Endothelial cell of hepatic sinusoid (primary cell): ENCODE results near the gene GRHPR.
"Not testable (repeated sequence)": the region's sequence is repeated elsewhere in the genome, so short reads cannot be mapped to it uniquely, and the experiment has no call there.

ENCODE experiments used
- in situ Hi-C: cut with HindIII; loops from 2 replicates; pipeline ENCODE4 v1.10.0; 2017; ENCODE audit warnings: low sequenced_read_pairs

The GRHPR gene

DNA sequence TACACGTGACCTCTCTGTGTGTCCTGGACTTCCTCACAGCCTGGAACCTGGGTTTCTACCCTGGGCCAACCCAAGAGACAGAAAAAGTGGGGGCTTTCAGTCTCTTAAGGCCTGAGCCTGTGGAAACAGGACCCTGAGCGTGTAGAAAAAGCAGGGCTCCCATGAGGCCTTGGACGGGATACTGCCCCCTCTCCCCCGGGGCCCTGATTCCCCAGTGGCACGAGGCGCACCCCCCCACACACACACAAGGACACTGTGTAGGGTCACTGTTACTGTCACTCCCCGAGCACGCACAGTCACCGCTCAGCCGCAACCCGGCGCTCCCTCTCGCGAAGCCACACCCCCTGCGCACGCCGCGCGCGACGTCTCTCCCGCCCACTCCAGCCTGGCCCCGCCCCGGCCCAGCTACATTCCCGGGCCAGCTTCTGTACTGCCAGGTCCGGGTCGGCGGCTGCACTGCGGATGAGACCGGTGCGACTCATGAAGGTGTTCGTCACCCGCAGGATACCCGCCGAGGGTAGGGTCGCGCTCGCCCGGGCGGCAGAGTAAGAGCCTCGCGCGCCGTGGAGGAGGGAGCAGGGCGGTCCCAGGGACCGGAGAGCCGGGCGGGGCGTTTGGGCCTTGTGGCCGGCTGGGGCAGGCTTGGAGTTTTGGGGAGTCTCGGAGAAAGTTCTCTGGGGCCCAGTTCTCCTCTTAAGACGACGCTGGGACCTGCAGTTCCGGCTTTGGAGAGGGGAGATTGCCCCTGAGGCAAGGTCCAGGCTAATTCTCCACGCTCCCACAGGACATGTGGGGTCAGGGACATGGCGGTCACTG is at the start of gene GRHPR:
GRHPR (plus strand) TSS at position 408 of the 816 bp plus-strand sequence; CDS start at position 463, 55 bp downstream.
- in situ Hi-C loops, result no loop called here

DNA sequence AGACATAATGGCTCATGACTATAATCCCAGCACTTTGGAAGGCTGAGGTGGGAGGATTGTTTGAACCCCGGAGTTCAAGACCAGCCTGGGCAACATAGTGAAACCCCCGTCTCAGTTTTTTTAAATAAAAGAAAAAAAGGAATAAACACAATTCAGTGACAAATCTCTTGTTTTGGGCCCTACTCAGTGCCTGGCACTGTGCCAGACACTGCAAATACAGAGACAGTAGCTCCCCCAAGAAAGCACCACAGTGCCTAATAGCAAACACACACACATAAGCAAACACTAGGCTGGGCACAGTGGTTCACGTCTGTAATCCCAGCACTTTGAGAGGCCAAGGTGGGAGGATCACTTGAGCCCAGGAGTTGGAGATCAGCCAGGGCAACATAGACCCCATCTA is 49.7 kb upstream of the GRHPR start:
- in situ Hi-C loops, result loop anchor here (25.0 kb wide), 1 partner anchor 561 kb away; no protein-coding TSS in a partner anchor

DNA sequence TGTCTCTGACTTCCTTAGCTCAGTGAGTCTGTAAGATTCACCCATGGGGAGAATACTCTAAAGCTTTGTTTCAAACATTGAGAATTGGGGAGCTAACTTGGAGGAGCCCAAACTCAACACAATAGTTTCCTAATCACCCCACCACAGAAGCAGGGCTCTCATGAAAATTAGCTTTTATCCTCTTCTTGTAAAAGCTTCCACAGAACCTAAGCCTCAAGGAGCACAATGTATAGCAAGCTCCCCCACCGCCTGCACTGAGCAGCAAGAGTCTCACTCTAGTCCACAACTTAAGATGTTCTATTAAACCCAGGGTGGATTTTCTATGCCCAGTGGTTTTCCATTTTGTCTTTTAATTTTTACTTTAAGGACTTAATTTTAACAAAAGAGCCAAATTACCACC is 48.9 kb upstream of the GRHPR start:
- in situ Hi-C loops, result loop anchor here (25.0 kb wide), 1 partner anchor 561 kb away; no protein-coding TSS in a partner anchor

DNA sequence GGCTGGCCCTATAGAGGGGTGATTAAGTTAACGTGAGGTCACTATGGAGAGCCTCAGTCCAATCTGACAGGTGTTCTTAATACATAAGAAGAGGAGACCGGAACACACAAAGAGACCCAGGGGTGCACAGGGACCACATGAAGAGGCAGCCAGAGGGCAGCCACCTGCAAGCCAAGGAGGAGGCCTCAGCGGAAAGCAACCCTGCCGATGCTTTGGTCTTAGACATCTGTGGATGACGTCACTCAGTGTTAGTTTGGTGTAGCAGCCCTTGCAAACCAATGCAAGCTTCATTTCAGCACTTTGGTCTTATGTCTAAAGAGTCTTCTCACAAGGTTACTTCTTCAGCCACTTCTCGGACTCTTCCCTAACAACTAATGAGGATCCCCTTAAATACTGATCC is 47.6 kb upstream of the GRHPR start:
- in situ Hi-C loops, result loop anchor here (25.0 kb wide), 1 partner anchor 563 kb away; no protein-coding TSS in a partner anchor

DNA sequence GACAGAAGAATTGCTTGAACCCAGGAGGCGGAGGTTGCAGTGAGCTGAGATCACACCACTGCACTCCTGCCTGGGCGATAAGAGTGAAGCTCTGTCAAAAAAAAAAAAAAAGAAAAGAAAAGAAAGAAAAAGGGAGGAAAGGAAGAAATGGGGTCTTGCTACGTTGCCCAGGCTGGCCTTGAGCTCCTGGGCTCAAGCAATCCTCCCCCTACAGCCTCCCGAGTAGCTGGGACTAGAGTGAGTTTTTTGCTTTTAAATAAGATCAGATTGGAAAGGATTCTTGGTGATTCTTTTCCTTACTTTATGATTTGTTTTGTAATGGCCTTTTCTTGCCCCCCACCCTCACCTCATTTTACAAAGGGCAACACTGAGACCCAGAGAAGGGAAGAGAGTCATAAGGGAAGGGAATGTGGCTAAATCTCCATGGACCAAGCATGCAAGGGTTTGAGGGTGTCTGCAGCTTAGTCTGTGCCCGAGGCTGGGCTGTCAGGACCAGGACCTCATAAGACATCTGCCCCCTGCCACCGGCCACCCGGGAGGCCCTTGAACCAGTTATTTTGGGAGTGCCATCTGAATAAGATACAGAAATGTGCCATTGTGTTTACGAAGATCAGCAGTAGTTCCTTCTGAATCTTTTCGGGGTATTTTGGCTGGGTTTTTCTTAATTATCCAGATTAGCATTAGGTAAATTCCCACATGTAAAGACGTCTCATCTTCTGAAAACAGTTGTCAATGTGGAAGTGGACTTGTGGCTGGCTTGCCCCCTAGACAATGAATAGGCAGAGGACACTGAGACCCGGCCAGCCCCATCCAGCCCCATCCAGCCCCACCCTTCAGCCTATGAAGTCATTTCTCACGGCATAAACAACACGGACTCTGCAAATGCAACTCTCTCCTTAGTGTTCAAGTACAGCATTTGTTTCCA is 44.5 kb upstream of the GRHPR start:
- in situ Hi-C loops, result no loop called here

DNA sequence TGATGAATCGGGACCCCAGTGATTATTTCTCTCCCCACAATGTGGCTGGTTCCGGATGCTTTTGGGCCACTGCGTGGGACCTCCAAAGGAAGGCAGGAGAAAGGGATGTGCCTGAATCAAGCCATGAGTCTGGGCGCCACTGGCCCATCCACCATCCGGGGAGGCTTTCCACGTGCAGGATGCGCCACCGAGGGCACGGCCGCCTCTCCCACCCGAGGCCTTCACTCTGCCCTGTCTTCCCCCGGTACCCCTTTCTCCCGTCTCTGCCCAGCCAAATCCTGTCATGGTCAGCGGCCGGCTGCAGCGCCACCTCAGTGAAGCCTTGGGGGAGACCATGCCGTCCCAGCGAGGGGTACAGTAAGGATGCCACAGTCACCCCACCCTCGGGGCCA is 43.9 kb upstream of the GRHPR start:
- in situ Hi-C loops, result no loop called here

DNA sequence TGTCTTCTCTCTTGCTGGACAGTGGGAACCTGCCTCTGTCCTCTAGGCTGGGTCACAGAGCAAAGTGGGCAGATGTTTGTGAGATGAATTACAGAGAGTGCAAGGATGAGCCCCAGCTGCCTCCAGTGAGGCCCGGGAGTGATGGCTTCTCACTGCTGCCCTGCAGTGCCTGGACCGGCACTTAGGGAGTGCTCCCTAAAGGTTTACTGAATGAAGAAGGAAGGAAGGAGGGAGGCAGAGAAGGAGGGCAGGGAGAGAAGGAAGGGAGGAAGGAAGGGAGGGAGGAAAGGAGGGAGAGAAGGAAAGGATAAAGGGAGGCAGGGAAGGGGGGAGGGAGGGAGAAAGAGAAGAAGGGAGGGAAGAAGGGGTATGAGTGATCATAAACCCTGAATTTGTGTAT is 42.7 kb upstream of the GRHPR start:
- in situ Hi-C loops, result no loop called here

DNA sequence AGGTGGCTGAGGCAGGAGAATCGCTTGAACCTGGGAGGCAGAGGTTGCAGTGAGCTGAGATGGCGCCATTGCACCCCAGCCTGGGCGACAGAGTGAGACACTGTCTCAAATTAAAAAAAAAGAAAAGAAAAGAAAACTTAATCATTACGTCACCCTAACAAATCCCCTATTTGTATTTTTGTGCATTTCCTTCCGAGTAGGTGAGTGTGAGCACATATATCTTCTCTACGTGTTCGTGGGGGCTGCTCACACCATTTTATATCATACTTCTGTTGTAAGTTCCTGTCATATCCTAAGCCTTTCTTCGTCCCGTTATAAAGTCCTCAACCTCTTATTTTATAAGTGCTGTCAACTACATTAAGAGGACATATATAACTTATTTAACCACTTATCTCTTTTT is 41.9 kb upstream of the GRHPR start:
- in situ Hi-C loops, result no loop called here

DNA sequence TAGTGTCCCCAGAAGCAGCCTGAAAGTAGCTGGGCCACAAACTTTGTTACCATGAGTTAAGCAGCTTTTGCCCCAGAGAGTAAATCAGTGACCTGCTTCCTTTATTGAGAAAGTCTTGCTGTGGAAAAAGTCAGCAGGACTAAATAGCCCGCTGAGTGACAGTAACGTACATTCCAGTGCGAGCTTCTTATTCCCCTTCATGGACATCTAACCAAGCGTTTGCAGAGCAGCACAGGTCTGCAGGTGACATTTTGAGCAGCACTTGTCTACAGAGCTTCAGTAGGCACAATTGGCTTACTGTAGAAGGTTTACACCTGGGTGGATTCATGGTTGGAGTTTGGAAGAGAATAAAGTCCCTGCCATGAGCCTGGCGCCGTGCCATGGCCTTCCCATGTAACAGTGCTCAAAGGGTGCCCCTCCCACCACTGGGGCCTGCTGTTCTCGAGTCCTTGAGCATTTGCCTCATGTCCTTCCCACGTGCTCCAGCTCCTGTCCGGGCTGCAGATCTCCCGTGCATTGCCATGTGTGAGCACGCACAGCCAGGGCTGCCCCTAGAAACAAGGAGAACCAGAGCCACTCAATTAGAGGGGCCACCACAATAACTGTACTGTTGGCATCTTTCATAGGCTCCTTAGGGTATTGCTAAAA is 41.3 kb upstream of the GRHPR start:
- in situ Hi-C loops, result no loop called here

DNA sequence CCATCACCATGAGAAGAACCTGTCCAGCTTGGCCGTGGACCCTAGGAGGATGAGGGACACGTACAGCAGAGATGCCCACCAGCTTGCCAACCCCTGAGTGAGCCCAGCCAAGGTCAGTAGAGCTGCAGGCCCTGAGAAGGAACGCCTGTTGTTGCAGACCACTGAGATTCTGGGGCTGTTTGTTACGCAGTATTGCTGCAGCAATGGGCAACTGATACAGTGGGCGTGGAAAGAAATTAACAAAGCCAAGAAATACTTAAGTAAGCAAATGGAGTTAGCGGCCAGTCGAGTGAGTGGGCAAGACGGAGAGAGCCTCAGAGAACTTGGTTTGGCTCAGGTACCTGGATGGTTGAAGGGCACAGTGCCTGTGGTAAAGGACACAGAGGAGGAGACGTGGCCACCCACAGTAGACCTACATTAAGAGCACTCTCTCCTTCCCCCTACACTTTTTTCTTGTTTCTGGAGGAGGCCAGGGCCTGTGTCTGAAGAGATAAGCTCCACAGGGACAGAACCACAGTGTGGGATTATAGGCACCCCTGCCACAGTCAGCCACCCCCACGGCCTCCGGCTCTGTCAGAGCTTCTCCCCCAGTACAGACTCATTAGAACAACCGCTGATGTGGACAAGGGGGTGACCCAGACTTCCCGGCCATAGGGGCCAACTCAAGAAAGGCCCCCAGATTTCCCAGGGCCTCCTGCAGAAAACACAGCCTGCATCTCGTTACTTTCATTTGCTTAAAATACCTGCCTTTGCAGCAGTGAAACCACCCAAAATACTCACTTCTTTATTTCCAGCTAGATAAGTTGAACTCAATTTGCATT is 40.1 kb upstream of the GRHPR start:
- in situ Hi-C loops, result no loop called here

DNA sequence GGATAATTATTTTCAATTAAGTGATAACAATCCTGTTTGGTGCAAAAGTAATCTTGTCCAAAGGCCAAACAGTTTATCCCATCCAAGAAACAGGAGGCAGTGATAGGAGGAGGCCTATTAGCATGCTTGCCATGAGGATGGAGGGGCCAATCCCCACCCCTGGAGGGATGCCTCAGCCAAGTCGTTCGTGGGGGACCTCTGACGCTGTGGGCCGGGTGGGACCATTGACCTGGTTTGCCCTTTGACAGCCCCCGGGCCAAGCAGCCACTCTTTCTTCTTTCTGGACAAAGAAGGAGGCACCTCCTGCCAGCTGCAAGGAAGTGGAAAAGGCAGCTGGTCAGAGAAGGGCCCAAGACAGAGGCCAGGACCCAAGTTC is 39.5 kb upstream of the GRHPR start:
- in situ Hi-C loops, result no loop called here

DNA sequence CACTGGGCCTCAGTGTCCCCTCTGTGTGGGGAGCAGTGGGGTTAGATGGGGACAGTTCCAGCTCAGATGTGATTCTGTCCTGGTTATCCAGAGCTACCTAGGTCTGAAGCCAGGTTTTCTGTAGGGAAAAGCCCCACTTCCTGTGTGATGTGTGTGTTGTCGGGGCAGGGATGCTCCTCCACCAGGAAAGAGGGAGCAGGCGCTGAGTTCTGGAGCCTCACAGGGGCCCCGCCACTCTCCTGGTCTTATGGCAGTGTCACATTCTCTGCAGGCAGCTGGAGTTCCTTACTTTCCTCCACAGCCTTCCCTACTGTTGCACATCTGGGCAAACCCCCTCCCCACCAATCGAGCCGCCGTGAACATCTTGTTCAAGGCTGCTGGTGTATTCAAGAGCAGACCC is 39.1 kb upstream of the GRHPR start:
- in situ Hi-C loops, result no loop called here

DNA sequence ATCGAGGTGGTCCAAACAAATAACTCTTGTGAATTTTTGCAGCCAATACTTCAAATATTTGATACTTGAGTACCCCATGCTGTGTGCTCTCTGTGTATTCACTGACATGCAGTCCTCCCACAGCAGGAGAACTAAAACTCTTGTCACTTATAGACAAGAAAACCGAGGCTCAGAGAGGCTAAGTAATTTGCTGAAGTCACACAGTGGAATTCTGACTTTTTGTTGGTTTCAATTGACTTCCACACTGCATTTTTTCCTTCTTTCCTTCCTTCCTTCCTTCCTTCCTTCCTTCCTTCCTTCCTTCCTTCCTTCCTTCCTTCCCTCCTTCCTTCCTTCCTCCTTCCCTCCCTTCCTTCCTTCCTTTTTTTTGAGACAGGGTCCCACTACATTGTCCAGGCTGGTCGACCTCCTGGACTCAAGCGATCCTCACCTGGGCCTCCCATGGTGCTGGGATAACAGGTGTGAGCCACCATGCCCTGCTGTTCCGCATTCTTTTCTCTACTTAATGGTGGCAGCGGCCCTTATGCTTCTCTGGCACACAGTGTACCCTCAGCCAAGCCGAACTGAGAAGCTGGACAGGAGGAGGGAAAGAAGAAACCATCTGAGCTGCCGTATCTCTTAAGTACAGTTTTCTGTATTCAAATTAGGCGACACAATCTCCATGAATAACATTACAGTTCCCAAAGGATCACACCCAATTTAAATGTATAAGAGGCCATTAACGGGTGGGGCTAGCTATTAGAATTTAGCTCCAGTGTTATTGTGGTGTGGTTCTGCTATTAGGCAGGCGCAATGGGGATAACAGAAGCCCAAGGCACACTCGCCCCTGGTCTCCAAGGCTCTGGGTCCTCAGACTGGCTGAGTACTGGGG is 38.4 kb upstream of the GRHPR start:
- in situ Hi-C loops, result no loop called here

DNA sequence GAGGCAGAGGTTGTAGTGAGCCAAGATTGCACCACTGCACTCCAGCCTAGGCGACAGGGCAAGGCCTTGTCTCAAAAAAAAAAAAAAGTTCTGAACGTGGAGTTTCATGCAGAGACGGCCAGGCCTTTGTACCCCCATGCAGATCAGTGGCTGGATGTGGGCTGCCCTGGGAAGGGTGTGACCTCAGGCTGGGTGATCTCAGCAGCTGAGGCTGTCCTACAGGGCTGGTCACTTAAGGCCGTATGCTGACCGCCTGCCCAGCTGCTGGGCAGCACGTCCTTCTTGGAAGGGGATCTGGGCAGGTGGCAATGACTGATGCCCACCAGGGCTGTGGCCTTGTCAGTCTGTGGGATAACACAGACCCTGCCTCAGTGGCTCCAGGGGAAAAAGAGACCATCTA is 37.2 kb upstream of the GRHPR start:
- in situ Hi-C loops, result no loop called here

DNA sequence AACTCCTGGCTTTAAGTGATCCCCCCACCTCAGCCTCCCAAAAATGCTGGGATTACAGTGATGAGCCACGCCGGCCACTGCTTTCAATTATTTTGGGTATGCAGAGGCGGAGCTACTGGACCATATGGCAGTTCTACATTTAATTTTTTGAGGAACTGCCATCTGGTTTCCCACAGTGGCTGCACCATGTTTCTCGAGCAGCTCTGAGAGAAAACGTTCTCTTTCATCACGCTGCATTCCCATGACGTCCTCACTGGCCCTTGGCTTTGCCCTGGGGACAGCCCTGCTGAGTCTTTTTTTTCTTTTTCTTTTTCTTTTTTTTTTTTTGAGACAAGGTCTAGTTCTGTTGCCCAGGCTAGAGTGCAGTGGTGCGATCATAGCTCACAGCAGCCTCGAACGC is 35.5 kb upstream of the GRHPR start:
- in situ Hi-C loops, result no loop called here

DNA sequence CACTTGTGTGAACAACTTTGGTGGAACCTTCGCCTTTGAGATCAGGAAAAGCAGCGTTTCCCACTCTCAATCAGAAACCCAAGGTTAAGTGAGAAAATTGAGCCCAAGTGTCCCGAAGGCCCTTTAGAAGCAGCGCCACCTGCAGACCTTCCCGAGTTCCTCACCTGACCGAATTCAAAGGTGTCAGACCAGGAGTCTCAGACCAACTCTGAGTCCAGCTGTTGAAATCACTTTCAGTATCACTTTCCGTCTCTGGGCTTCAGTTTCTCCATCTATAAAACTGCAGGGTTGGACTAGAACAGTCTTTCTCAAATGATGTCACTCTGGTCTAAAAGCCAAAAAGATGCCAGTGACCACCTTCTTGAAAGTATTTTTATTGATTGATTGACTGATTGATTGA is 31.7 kb upstream of the GRHPR start:
- in situ Hi-C loops, result no loop called here

DNA sequence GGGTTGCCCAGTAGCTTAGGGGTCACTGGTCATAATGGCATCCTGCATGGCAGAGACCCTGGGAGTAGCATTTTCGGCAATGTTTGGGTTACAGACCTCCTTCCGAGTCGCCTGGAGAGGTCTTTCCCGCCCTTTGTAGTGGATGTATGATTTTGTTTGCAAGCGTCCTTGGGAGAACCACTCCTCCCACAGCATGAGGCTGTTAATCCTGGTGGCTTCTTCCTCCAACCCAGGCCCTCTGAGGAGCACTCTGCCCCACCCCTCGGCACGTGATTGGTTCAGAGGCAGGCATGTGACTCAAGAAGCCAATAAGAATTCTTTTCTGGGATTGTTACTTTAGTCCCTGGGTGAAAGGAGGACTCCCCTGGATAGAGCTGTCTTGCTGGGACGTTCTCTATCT is 30.2 kb upstream of the GRHPR start:
- in situ Hi-C loops, result no loop called here

DNA sequence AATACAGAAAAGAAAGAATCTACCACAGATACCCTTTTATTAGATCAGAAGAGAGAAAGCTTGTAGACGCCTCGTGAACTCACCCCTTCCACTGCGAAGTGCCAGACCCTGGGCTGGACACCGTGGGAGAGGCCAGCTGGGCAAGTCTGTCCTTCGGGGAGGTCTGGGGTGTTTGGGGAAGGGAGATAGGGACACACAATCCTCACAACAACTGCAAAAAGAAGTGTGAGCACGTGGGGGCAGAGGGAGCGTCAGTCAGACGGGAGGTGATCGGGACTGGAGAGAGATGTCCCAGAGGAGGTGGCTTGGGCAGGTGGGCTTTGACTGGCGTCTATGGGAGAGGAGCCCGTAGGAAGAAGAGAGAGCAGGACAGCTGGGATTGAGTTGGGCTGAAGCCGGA is 27.3 kb upstream of the GRHPR start:
- in situ Hi-C loops, result no loop called here

DNA sequence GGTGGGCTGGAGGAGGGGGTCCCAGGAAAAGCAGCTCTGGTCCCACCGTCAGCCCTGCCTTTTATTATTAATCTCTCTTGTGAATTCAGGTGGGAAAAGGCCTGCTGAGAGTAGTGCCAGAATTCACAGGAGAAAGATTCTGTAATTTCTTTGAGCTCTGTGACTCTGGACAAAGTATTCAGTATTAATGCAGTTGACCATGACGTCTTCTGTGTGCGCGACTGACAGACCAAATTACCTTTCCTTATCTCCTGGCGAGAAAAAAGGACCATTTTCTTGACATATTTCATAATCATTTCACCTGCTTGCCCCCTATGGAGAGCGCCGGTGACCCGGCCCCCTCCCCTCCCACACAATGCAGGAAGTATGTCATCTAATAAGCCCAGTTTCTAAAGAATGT is 26.8 kb upstream of the GRHPR start:
- in situ Hi-C loops, result no loop called here

DNA sequence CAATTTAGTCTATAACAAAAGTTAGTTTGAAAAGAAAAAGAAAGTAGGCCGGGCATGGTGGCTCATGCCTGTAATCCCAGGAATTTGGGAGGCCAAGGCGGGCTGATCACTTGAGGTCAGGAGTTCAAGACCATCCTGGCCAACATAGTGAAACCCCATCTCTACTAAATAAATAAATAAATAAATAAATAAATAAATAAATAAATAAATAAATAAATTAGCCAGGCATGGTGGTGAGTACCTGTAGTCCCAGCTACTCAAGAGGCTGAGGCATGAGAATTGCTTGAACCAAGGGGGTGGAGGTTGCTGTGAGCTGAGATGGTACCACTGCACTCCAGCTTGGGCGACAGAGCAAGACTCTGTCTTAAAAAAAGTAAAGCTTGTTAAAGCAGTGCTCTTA is 24.5 kb upstream of the GRHPR start:
- in situ Hi-C loops, result not testable (repeated sequence)
